NCI-H748 (cell line): ENCODE data around the gene MCL1.

Source experiments
- DNase-seq: peaks from one replicate; lab custom pipeline; 2025; ENCODE audit not compliant: unreplicated experiment; lab: John Stamatoyannopoulos, UW

MCL1 gene

DNA sequence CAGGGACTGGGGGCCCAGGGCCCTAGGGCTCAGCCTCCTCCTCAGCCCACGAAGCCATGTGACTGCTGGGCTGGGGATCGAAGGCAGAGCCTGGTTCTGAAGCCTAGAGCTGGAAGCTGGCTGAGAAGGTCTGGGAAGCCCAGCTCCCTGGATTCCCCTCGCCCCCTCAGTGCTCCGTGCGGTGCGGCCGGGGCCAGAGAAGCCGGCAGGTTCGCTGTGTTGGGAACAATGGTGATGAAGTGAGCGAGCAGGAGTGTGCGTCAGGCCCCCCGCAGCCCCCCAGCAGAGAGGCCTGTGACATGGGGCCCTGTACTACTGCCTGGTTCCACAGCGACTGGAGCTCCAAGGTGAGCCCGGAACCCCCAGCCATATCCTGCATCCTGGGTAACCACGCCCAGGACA lies 21.1 kb downstream of the MCL1 start:
- DNase-seq, result no peak

DNA sequence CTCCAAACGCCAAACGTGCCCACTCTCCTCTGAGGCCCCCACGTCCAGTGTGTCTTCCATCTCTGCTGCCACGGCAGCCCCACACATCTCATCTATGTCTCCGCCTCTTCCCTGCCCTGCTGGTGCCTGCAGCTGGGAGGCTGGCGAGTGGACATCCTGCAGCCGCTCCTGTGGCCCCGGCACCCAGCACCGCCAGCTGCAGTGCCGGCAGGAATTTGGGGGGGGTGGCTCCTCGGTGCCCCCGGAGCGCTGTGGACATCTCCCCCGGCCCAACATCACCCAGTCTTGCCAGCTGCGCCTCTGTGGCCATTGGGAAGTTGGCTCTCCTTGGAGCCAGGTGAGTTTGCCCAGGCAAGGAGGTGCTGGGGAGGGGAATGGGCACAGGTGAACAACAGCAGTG lies 21.6 kb downstream of the MCL1 start:
- DNase-seq, result no peak

DNA sequence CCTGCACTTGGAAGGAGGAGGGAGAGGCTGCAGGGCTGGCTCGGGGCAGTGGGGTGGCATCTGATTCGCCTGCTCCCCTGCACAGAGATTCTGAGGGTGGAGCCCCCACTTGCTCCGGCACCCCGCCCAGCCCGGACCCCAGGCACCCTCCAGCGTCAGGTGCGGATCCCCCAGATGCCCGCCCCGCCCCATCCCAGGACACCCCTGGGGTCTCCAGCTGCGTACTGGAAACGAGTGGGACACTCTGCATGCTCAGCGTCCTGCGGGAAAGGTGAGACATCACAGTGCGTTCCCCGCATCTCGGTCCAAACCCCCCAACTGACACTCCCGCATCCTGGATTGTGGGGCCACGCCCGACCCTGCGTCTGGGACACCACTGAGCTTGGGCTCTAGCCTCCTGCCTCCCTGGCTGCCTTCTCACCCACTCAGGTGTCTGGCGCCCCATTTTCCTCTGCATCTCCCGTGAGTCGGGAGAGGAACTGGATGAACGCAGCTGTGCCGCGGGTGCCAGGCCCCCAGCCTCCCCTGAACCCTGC lies 22.3 kb downstream of the MCL1 start:
- DNase-seq, result no peak

DNA sequence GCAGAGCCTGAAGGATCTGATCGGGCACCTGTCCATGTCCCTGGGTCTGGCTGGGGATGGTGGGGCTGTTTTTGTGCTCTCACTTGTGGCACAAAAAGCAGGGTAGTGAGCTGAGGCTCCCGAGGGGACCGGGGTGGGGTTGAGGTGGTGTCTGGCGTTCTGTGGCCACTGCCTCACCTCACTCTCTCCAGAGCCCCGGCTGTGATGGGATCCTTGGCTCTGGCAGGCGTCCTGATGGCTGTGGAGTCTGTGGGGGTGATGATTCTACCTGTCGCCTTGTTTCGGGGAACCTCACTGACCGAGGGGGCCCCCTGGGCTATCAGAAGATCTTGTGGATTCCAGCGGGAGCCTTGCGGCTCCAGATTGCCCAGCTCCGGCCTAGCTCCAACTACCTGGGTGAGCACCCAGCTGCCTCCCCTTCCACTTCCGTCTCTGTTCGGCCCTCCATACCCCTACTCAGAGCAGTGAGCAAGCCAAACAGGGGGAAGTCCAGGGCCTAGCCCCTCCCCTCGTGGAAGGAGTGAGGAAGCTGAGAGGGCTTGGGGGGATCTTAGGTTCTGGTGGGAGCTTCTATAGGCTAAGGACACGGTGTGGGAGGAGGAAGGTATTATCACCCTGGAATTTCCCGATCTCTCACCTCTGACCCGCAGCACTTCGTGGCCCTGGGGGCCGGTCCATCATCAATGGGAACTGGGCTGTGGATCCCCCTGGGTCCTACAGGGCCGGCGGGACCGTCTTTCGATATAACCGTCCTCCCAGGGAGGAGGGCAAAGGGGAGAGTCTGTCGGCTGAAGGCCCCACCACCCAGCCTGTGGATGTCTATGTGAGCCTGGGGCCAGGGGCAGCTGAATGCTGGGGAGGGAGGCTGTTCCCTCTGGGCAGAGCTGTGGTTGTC lies 23.2 kb downstream of the MCL1 start:
- no peak for DNase-seq

DNA sequence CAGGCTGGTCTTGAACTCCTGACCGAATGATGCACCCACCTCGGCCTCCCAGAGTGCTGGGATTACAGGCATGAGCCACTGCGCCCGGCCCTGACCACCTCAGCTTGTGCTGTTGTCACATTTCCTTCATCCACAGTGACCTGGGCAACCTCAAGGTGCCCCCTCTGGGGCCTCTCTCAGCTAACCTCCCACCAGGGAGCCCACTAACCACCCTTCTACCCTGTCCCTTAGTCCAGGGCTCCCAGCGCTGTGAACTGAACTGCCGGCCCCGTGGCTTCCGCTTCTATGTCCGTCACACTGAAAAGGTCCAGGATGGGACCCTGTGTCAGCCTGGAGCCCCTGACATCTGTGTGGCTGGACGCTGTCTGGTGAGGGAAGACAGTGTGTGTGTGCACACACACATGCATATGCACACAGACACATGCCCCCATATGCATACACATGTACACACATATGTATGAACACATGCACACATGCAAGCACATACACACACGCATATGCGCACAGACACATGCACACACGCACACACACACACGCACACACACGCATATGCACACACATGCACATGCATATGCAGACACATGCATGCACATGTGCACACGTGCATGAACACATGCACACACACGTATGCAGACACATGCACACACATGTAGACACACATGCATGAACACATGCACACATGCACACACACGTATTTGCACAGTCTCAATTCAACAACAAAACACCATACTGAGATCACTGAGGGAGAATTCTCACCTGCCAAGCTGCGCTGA lies 24.0 kb downstream of the MCL1 start:
- DNase-seq, result no peak

DNA sequence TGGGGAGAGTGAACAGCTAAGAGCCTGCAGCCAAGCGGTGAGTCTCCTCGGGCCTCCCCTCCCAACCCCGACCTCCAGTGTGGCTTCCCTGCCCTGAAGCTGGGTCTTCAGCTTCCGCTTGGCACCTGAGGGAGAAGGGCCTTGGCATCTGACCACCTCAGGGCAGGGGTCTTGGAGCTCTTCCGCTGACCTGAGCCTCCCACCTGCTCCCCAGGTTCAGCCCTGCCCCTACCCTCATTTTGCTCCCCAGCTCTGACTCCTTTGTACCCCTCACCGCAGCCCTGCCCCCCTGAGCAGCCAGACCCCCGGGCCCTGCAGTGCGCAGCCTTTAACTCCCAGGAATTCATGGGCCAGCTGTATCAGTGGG lies 25.3 kb downstream of the MCL1 start:
- DNase-seq, result no peak

DNA sequence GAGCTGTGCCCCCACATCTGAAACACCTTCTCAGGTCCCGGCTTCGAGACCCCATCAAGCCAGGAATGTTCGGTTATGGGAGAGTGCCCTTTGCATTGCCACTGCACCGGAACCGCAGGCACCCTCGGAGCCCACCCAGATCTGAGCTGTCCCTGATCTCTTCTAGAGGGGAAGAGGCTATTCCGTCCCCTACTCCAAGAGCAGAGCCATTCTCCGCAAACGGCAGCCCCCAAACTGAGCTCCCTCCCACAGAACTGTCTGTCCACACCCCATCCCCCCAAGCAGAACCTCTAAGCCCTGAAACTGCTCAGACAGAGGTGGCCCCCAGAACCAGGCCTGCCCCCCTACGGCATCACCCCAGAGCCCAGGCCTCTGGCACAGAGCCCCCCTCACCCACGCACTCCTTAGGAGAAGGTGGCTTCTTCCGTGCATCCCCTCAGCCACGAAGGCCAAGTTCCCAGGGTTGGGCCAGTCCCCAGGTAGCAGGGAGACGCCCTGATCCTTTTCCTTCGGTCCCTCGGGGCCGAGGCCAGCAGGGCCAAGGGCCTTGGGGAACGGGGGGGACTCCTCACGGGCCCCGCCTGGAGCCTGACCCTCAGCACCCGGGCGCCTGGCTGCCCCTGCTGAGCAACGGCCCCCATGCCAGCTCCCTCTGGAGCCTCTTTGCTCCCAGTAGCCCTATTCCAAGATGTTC lies 25.9 kb downstream of the MCL1 start:
- DNase-seq, result no peak

DNA sequence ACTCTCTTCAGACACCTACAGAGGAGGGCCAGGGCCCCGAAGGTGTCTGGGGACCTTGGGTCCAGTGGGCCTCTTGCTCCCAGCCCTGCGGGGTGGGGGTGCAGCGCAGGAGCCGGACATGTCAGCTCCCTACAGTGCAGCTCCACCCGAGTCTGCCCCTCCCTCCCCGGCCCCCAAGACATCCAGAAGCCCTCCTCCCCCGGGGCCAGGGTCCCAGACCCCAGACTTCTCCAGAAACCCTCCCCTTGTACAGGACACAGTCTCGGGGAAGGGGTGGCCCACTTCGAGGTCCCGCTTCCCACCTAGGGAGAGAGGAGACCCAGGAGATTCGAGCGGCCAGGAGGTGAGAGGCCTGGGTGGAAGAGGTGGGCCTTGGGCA lies 26.5 kb downstream of the MCL1 start:
- DNase-seq, result no peak

DNA sequence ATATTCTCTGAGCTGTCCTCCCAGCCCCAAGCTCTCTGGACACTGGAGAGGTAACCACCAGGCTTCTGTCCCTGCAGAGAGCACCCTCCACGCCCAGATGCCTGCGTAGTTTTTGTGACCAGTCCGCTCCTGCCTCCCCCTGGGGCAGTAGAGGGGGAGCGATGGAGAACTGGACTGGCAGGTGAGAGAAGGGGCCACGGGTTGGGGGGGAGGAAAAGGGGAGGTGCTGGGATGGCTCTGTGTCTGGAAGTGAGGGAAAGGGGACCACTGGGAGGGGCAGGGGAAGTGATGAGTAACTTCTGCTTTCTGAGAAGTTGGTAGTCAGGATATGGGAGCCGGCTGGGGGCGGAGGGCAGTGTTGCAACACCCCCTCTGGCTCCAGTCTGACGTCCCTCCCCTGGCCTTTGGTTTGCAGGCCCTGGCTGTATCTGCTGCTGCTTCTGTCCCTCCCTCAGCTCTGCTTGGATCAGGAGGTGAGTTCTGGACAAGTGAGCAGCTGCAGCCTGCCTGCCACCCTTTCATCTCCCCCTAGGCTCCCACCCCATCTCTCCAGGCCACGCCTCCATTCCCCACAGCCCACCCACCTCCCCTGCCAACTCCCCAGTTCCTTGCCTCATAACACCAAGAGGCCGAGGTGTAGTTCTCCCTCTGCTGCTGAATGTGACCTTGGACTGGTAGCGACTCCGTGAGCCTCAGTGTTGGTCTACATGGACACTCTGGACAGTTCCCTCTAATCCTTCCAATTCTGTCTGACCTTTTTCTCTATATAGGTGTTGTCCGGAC lies 27.1 kb downstream of the MCL1 start:
- DNase-seq, result no peak

DNA sequence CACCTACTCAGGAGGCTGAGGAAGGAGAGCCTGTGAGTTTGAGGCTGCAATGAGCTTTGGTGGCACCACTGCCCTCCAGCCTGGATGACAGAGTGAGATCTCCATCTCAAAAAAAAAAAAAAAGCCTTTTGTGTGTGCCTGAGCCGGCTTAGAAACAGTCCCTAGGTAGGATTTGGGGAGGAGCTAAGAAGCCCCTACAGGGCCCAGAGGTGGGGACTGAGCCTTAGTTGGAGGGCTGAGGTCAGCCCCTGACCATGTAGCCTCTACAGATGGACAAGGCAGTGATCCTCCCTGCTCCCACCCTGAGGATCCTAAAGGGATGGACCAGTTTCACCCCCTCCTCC lies 27.7 kb downstream of the MCL1 start:
- no peak for DNase-seq

DNA sequence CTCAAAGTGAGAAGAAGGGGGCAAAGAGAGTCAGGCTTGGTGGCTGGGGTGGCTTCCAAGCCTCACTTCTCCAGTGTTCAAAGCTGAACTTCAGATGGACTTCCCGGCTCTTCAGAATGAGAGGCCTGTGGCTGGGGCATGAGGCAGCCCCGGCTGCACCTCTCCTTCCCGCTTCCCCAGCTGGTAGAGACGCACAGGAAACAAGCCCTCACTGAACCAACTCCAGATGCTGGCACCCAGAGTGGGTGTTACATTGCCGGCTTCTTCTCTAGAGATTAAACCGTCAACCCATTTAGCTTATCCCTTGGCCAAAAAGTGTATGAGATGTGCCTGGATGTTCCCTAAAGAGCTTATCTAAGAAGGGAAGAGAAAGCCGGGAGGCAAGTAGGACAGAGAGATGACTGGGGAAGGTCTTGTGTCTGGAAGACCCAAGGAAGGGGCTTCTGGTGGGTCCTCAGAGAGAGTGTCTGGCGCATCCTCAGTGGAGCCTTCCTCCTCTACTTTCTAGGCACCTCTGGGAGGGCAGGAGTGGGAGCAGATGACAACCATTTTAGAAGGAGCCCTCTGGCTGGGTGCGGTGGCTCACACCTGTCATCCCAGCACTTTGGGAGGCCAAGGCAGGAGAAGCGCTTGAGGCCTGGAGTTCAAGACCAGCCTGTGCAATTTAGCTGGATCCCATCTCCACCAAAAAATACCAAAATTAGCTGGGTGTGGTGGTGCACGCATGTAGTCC lies 28.2 kb downstream of the MCL1 start:
- DNase-seq, result no peak

DNA sequence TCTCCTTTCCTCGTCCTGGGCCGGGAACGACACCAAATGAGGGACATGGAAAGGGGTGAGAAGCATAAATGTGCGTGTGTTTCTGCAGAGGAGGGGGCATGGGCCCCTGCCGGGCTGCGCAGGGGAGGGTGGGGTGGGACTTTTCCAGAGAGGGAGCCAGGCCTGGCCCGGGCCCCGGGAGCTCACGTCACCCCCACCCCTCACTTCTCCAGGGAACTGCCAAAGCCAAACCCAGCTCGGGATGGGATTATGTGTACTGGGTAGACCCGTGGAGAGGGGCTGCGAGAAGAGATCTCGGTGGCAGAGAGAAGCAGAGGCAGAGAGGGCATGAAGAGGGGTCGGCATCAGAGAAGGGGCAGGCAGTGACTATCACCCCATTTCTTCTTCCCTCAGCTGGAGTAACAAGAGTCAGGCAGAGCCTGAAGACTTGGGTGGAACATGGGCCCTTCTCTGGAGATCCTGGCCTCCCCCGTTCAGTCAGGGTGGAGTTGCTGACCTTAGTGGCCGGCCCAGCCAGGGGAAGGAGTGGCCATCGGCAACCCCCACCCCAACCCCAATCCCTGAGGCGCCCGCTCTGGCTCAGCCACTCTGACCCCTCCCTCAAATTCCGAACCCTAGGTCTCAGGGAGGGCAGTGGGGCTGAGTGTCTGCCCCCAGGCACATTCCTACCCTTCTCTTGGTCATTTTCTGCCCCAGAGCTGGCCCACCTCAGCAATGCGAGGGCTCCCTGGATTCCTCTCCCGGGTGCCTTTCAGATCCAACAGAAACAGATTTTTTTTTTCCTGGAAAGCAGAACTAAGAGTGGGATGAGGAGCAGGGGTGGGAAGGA lies 29.0 kb downstream of the MCL1 start:
- no peak for DNase-seq

DNA sequence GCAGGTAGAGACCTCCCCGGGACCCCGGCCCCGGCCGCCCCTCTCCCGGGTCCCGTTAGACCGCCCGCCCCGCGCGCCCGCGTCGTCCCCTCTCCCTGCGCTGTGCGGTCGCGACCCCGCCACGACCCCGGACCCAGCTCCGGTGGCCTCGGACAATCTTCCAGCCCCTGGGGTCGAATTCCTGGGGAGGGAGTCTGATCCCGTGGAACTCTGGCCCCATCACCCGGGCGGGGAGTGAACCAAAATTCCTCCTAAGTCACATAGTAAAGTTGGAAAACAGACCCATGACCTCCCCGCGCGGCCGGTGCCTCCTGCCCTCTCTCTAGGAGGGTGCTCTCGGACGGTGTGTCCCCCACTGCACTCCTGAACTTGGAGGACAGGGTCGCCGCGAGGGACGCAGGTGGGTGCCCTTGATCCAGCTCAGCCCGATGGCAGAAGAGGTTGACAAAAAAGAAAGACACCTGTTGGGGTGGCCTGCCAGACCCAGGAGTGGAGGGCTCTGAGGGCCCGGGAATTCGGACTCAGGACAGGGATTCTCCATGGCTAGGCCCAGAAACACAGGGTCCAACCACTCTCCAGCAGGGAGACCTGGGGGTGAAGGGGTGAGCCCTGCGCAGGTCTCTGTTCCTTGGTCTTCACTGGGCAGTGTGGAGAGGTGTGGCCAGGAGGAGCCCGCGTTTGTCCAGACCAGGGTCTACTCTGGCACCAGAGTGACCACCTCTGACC lies 29.8 kb downstream of the MCL1 start:
- DNase-seq, result no peak

DNA sequence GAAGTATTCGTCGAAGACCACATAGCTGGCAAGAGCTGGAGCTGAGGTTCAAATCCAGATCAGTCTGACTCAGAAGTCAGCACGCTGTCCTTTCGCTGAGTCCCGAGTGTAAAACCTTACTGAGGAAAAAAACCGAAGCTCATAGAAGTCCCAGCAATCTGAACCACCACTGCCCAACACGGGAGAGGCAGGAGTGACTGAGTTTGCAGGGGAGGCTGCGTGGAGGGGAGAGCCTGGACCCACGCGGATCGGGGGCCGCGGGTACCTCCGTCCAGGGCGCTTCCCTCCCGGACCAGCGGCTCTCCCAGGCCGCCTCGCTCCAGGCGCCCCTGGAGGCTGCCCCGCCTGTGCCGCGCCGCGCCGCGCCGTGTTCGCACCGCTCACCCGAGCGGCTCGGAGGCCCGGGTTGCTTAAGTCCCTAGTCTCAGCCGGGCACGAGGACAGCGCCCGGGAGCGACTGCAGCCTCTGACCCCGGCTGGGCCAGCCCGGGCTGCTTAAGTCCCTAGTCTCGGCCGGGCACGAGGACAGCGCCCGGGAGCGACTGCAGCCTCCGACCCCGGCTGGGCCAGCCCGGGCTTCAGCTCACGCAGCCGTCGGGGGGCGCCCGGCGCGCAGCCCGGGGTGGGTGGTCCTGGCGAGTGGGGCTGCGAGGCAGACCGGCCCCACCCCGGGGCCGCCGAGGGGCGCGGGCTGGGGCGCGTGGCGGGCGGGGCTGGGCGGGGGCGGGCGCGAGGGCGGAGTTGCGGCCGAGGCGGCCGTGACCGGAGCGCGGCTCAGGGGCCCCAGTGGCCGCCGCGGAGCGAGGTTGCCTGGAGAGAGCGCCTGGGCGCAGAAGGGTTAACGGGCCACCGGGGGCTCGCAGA lies 30.5 kb downstream of the MCL1 start, which contains the start of gene ADAMTSL4:
TSS of gene ADAMTSL4 (plus strand) at position 777 of the 864 bp plus-strand sequence. CDS start 2,881 bp downstream, outside the sequence.
- peak; percentile 76 for DNase-seq

DNA sequence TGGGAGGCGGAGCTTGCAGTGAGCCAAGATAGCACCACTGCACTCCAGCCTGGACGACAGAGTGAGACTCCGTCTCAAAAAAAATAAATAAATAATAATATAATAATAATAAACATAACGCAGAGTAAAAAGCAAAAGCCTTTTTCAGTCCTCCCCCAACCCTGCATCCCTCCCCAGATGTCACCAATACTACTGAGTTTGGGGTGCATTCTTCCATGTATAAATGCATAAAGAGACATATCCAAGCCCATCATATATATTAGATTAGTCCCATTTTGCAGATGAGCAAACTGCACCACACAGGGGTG lies 31.1 kb downstream of the MCL1 start:
- no peak for DNase-seq

DNA sequence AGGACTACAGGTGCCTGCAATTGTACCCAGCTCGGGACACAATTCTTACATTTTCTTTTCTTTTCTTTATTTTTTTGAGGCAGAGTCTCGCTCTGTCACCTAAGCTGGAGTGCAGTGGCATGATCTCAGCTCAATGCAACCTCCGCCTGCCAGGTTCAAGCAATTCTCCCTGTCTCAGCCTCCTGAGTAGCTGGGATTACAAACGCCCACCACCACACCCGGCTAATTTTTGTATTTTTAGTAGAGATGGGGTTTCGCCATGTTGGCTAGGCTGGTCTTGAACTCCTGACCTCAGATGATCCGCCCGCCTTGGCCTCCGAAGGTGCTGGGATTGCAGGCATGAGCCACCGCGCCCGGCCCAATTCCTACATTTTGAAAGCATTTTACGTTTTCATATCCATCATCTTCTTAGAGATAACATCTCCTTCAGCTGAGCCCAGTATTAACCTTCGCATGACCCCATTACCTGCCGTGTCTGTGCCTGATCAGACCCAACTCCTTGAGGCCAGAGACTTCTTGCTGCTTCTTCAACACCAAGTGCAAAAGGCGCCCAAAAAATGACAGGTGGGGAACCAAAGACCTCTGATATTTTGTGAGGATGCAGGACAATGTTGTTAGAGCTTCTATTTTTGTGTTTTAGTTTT lies 33.0 kb downstream of the MCL1 start:
- no peak for DNase-seq

DNA sequence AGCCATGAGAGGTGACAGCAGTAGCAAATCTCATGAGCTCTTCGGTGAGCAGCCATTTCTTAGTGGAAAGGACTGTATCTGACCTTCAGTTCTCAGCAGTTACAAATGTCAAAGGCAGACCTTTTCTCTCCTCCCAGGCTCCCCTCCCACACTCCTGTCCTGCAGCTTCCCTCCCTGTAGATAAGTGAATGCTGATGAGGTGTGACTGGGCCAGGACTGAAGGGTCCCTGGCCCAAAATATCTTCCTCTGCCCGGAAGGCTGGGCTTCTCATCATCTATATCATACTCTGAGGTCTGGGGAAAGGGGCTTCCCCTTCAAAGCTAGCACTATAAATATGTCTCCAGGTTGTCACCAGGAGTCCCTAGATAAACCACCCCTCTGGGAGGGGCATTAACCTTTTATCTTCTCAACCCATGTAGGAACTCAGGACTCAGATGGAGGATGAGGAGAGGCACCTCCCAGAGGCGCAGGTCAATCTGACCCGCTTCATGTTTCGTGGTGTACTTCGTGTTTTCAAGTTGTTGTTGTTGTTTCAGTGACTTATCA lies 33.9 kb downstream of the MCL1 start:
- no peak for DNase-seq
